Measurements from ENCODE around the gene PPP1CC.

PPP1CC gene

GRCh38 chr12:110686294-110686903 lies 56.3 kb downstream of the PPP1CC start:
- DNase-seq (ENCODE audit: low spot score), result no peak
- in situ Hi-C loops (cut with MboI; ENCODE audit: low pct_unique_long_range_greater_than_20kb, low sequenced_read_pairs, unreplicated experiment), result no loop called here
- TF ChIP-seq CTCF (IDR thresholded peaks at IDR 0.05; ENCODE audit: extremely low read depth, insufficient read depth, missing control alignments), result no peak

DNA sequence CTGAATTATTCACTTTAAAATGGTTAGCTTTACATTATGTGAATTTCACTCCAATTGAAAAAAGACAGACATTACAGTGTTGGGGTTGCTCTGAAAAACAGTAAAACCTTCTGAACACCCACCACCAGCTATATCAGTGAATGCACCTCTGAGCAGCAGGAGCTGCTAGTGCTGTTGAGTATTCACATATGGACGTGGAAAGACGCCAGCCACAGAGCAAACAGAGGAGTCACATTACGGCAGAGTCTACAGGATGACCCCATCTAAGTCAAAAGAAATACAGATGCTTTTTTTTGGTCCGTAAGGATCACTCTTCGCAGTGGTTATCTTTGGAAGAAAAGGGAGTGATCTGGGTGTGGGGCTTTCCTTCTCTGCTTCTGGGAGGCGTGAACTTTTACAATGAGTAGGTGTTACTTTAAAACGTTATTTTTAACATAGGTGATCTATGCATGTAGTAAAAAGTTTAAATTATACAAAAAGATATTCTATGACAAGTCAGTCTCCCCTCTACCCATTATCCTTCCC lies 58.3 kb downstream of the PPP1CC start:
- TF ChIP-seq CTCF (IDR thresholded peaks at IDR 0.05; ENCODE audit: extremely low read depth, insufficient read depth, missing control alignments), result no peak
- no peak for DNase-seq (ENCODE audit: low spot score)
- in situ Hi-C loops (cut with MboI; ENCODE audit: low pct_unique_long_range_greater_than_20kb, low sequenced_read_pairs, unreplicated experiment), result no loop called here

- no peak for TF ChIP-seq CTCF (IDR thresholded peaks at IDR 0.05; ENCODE audit: extremely low read depth, insufficient read depth, missing control alignments)
- DNase-seq (ENCODE audit: low spot score), result no peak
- in situ Hi-C loops (cut with MboI; ENCODE audit: low pct_unique_long_range_greater_than_20kb, low sequenced_read_pairs, unreplicated experiment), result no loop called here
Measured at GRCh38 chr12:110683888-110684287, 58.8 kb downstream of the PPP1CC start.

GRCh38 chr12:110680032-110680431 lies 62.7 kb downstream of the PPP1CC start:
- no peak for TF ChIP-seq CTCF (IDR thresholded peaks at IDR 0.05; ENCODE audit: extremely low read depth, insufficient read depth, missing control alignments)
- DNase-seq (ENCODE audit: low spot score), result no peak
- in situ Hi-C loops (cut with MboI; ENCODE audit: low pct_unique_long_range_greater_than_20kb, low sequenced_read_pairs, unreplicated experiment), result no loop called here

DNA sequence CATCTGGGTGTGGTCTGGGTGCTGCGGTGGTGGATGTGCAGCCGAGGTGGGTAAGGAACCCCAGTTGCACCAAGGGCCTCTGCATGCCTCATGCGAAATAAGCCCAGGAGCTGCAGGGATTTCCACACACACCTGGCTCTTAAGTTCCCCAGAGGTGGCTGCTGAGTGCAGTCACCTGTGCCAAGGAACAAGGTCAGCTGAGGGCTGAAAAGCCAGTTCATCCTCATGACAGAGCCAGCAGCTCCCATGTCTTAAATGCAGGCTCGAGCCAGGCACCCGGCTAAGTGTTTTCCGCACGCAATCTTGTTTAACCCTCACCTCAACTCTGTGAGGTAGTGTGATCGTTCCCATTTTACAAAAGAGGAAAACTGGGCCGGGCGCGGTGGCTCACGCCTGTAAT lies 63.5 kb downstream of the PPP1CC start:
- DNase-seq (ENCODE audit: low spot score), result no peak
- in situ Hi-C loops (cut with MboI; ENCODE audit: low pct_unique_long_range_greater_than_20kb, low sequenced_read_pairs, unreplicated experiment), result no loop called here
- no peak for TF ChIP-seq CTCF (IDR thresholded peaks at IDR 0.05; ENCODE audit: extremely low read depth, insufficient read depth, missing control alignments)

- TF ChIP-seq CTCF (IDR thresholded peaks at IDR 0.05; ENCODE audit: extremely low read depth, insufficient read depth, missing control alignments), result no peak
- in situ Hi-C loops (cut with MboI; ENCODE audit: low pct_unique_long_range_greater_than_20kb, low sequenced_read_pairs, unreplicated experiment), result no loop called here
- no peak for DNase-seq (ENCODE audit: low spot score)
Measured at GRCh38 chr12:110677982-110678381, 64.7 kb downstream of the PPP1CC start.

All from GM13977 (cell line).